Karpas-422 (cell line): Measurements from ENCODE around the gene ABCA2. TPM values are rescaled to one million over a fixed set of nuclear protein-coding genes. Genes with fewer than 3 reads are reported as not detected.

Experiments used
- DNase-seq: peaks from one replicate; pipeline ENCODE4 v3.0.0-alpha.2; 2015
- H2AFZ ChIP-seq: fragments of 200-600 bp; sonication (generic); 2 replicates; pipeline ENCODE4 v1.6.1; 2014; ENCODE audit warnings: antibody characterized with exemption, low read length, mixed read lengths
- H3K27ac ChIP-seq: fragments of 200-600 bp; sonication (generic); 2 replicates; pipeline ENCODE4 v1.5.1; 2014; ENCODE audit warnings: mild to moderate bottlenecking, low read length, moderate library complexity
- H3K27me3 ChIP-seq: fragments of 200-600 bp; sonication (generic); 2 replicates; pipeline ENCODE4 v1.6.1; 2014; ENCODE audit warnings: low read length, mixed read lengths
- H3K36me3 ChIP-seq: fragments of 200-600 bp; sonication (generic); 2 replicates; pipeline ENCODE4 v1.6.1; 2014; ENCODE audit warnings: low read length, mixed read lengths; ENCODE audit not compliant: insufficient read depth
- H3K4me1 ChIP-seq: fragments of 200-600 bp; sonication (generic); 2 replicates; pipeline ENCODE4 v1.6.1; 2014; ENCODE audit warnings: mild to moderate bottlenecking, low read length, mixed read lengths
- H3K4me2 ChIP-seq: fragments of 200-600 bp; sonication (generic); 2 replicates; pipeline ENCODE4 v1.6.1; 2014; ENCODE audit warnings: low read length, low read depth, mild to moderate bottlenecking; ENCODE audit not compliant: poor library complexity, severe bottlenecking
- H3K4me3 ChIP-seq: fragments of 200-600 bp; sonication (generic); 2 replicates; pipeline ENCODE4 v1.5.1; 2014; ENCODE audit warnings: mild to moderate bottlenecking, antibody characterized with exemption, low read length, mixed read lengths
- H3K79me2 ChIP-seq: fragments of 200-600 bp; sonication (generic); 2 replicates; pipeline ENCODE4 v1.6.1; 2014; ENCODE audit warnings: mild to moderate bottlenecking, low read length, mixed read lengths
- H3K9ac ChIP-seq: fragments of 200-600 bp; sonication (generic); 2 replicates; pipeline ENCODE4 v1.6.0; 2014; ENCODE audit warnings: low read length
- H3K9me2 ChIP-seq: fragments of 200-600 bp; sonication (generic), shearing (Covaris generic); replicated peaks from 2 replicates; pipeline ENCODE4 v1.6.0; 2014; ENCODE audit warnings: mild to moderate bottlenecking, low read length, moderate library complexity; ENCODE audit not compliant: insufficient read depth
- H3K9me3 ChIP-seq: fragments of 300-700, 200-600 bp; sonication (generic); 2 replicates; pipeline ENCODE4 v1.6.1; 2014; ENCODE audit warnings: low read length, mixed read lengths
- H4K20me1 ChIP-seq: fragments of 200-600 bp; sonication (generic); 2 replicates; pipeline ENCODE4 v1.6.1; 2014; ENCODE audit warnings: mild to moderate bottlenecking, antibody characterized with exemption, low read length, low read depth; ENCODE audit not compliant: insufficient read depth
- total RNA-seq: library from RNA; depleted of rRNA; stranded (reverse); fragments of >200 nt; shearing (Covaris generic); gene quantifications from 2 replicates; pipeline ENCODE4 v1.2.3, GENCODE V29; 2014; ENCODE audit warnings: low replicate concordance

Gene ABCA2
- total RNA-seq, 1 experiment from 2014 or later: 2.4 TPM

- H2AFZ ChIP-seq: no peak overlapping the region
Observed at GRCh38 chr9:137013571-137013940, 14.5 kb downstream of the ABCA2 start.

GRCh38 chr9:137012694-137013570 is 15.1 kb downstream of the ABCA2 start:
- Histone ChIP-seq H3K27ac (no peak overlapping the region), H3K9me3 (no peaks in the 10 kb centered on the region), H3K4me3 (no peak overlapping the region), H2AFZ (no peak overlapping the region), H3K27me3 (no peaks in the 10 kb centered on the region), H3K36me3 (no peaks in the 10 kb centered on the region), H3K9me2 (no peaks in the 10 kb centered on the region), H3K4me1 (no peaks in the 10 kb centered on the region), H4K20me1 (no peaks in the 10 kb centered on the region), H3K9ac (no peak overlapping the region), H3K4me2 (no peak overlapping the region), H3K79me2 (no peaks in the 10 kb centered on the region)
- DNase-seq: peak; percentile 60

More at GRCh38 chr9:137013571-137013940, 14.5 kb downstream of the ABCA2 start:
- Histone ChIP-seq H3K79me2 (no peaks in the 10 kb centered on the region), H3K4me2 (no peak overlapping the region), H3K27me3 (no peaks in the 10 kb centered on the region), H3K4me1 (no peaks in the 10 kb centered on the region), H3K36me3 (no peaks in the 10 kb centered on the region), H3K9me2 (no peaks in the 10 kb centered on the region), H3K9ac (no peak overlapping the region), H3K9me3 (no peaks in the 10 kb centered on the region), H3K27ac (no peak overlapping the region), H4K20me1 (no peaks in the 10 kb centered on the region), H3K4me3 (no peak overlapping the region)
- no peak for DNase-seq

DNA sequence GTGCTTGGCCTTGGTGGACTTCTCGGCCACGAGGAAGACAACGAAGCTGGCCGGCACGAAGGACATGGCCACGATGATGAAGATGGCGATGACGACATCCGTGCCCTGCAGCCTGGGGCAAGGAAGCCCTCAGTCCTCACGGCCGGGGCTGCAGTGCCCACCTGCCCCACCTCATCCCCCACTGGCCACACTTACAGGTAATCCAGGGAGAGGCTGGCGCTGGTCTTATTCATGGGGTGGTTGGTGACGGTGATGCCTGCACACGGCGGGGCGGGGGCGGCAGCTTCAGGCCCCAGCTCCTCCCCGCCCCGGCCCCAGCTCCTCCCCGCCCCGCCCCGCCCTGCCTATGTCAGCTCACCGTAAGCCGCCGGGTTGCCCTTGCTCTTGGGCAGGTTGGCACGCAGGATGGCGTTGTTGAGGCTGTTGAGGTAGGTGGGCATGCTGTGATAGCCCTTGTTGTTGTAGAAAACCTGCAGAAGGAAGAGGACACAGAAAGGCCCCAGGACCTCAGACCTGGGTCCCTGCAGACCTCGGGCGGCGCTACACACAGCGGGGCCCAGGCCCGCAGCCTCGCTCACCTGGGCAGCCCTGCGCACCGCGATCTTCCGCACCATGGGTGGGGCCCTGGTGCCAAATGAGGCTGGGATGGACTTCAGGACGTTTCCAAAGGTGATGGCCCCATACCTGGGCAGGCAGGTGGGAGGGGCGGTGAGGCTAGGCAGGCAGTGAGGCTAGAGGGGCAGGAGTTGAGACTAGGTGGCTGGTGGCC is 15.9 kb downstream of the ABCA2 start:
- no peaks in the 10 kb centered on the region for H4K20me1 ChIP-seq
- no peak overlapping the region for H3K4me2 ChIP-seq
- no peaks in the 10 kb centered on the region for H3K9me2 ChIP-seq
- H3K4me3 ChIP-seq: no peak overlapping the region
- no peaks in the 10 kb centered on the region for H3K4me1 ChIP-seq
- H3K36me3 ChIP-seq: no peaks in the 10 kb centered on the region
- no peak overlapping the region for H3K27ac ChIP-seq
- no peaks in the 10 kb centered on the region for H3K27me3 ChIP-seq
- H3K9me3 ChIP-seq: no peaks in the 10 kb centered on the region
- DNase-seq: no peak
- no peak overlapping the region for H3K9ac ChIP-seq
- no peaks in the 10 kb centered on the region for H3K79me2 ChIP-seq
- no peak overlapping the region for H2AFZ ChIP-seq

DNA sequence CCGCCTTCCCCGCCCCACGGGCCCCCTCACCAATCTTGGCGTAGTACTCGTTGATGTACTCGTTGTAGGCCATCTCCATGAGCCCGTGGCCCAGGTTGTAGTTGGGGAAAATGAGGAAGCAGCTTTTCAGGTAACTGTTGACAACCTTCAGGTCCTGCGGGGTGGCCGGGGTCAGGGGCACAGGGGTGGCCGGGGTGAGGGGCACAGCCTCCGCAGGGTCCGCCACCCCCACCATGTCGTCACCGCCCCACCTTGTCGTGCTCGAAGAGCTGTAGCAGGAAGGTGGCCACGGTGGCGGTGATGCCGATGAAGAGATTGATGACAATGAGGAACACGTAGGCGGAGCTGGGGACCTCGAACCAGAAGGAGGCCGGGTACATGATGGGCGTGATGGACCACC is 16.9 kb downstream of the ABCA2 start:
- H3K27me3 ChIP-seq: no peaks in the 10 kb centered on the region
- H3K9ac ChIP-seq: no peak overlapping the region
- no peaks in the 10 kb centered on the region for H3K4me1 ChIP-seq
- H3K9me3 ChIP-seq: no peaks in the 10 kb centered on the region
- no peak for DNase-seq
- H3K9me2 ChIP-seq: no peaks in the 10 kb centered on the region
- no peaks in the 10 kb centered on the region for H3K79me2 ChIP-seq
- no peaks in the 10 kb centered on the region for H4K20me1 ChIP-seq
- H2AFZ ChIP-seq: no peak overlapping the region
- H3K27ac ChIP-seq: no peak overlapping the region
- H3K4me3 ChIP-seq: no peak overlapping the region
- no peak overlapping the region for H3K4me2 ChIP-seq
- H3K36me3 ChIP-seq: no peaks in the 10 kb centered on the region

GRCh38 chr9:137009938-137010732 is 17.9 kb downstream of the ABCA2 start:
- Histone ChIP-seq H3K36me3 (no peaks in the 10 kb centered on the region), H3K27me3 (no peaks in the 10 kb centered on the region), H3K79me2 (no peaks in the 10 kb centered on the region), H3K9me2 (no peaks in the 10 kb centered on the region), H2AFZ (no peak overlapping the region), H3K4me3 (no peak overlapping the region), H3K9me3 (no peaks in the 10 kb centered on the region), H3K9ac (no peak overlapping the region), H3K4me2 (no peak overlapping the region), H4K20me1 (no peaks in the 10 kb centered on the region), H3K27ac (no peak overlapping the region), H3K4me1 (no peaks in the 10 kb centered on the region)
- DNase-seq: no peak

DNA sequence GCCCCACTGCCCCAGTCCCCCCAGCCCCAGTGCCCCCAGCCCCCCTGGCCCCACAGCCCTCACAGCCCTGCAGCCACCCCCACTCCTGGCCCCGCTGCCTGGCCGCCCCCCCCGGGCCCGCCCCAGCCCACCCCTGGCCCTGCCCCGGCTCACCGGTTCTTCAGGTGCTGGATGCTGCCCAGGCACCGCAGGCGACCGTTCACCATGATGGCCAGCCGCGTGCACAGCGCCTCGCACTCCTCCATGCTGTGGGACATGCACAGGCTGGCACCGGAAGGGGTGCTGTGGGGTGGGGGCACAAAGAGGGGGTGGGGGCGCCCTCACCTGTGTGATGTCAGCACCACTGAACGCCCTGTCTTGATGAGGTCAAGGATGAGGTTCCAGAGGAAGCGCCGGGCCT is 18.8 kb downstream of the ABCA2 start:
- no peak overlapping the region for H2AFZ ChIP-seq
- no peak overlapping the region for H3K4me3 ChIP-seq
- no peak overlapping the region for H3K4me2 ChIP-seq
- no peak overlapping the region for H3K27ac ChIP-seq
- H4K20me1 ChIP-seq: no peaks in the 10 kb centered on the region
- H3K9me3 ChIP-seq: no peaks in the 10 kb centered on the region
- no peaks in the 10 kb centered on the region for H3K79me2 ChIP-seq
- no peaks in the 10 kb centered on the region for H3K4me1 ChIP-seq
- no peaks in the 10 kb centered on the region for H3K9me2 ChIP-seq
- no peaks in the 10 kb centered on the region for H3K27me3 ChIP-seq
- no peak overlapping the region for H3K9ac ChIP-seq
- no peaks in the 10 kb centered on the region for H3K36me3 ChIP-seq
- DNase-seq: no peak

GRCh38 chr9:137008312-137008711 is 19.7 kb downstream of the ABCA2 start:
- H3K9ac ChIP-seq: no peak overlapping the region
- no peaks in the 10 kb centered on the region for H3K27me3 ChIP-seq
- H3K4me3 ChIP-seq: no peak overlapping the region
- DNase-seq: no peak
- H3K4me1 ChIP-seq: no peaks in the 10 kb centered on the region
- no peaks in the 10 kb centered on the region for H3K36me3 ChIP-seq
- no peak overlapping the region for H3K27ac ChIP-seq
- no peaks in the 10 kb centered on the region for H3K9me3 ChIP-seq
- H3K79me2 ChIP-seq: no peaks in the 10 kb centered on the region
- no peak overlapping the region for H3K4me2 ChIP-seq
- no peaks in the 10 kb centered on the region for H4K20me1 ChIP-seq
- H2AFZ ChIP-seq: no peak overlapping the region
- H3K9me2 ChIP-seq: no peaks in the 10 kb centered on the region

- H3K4me3 ChIP-seq: no peak overlapping the region
Observed at GRCh38 chr9:137007816-137008270, 20.2 kb downstream of the ABCA2 start.

More at GRCh38 chr9:137007816-137008270, 20.2 kb downstream of the ABCA2 start:
- DNase-seq: no peak
- Histone ChIP-seq H3K4me2 (no peak overlapping the region), H2AFZ (no peak overlapping the region), H4K20me1 (no peaks in the 10 kb centered on the region), H3K27ac (no peak overlapping the region), H3K36me3 (no peaks in the 10 kb centered on the region), H3K9ac (no peak overlapping the region), H3K9me3 (no peaks in the 10 kb centered on the region), H3K9me2 (no peaks in the 10 kb centered on the region), H3K27me3 (no peaks in the 10 kb centered on the region), H3K79me2 (no peaks in the 10 kb centered on the region), H3K4me1 (no peaks in the 10 kb centered on the region)
